Adipose tissue (tissue), 3 donors: ENCODE results near the gene FUT8. TPM values are rescaled to one million over a fixed set of nuclear protein-coding genes. Genes with fewer than 3 reads are reported as not detected.

Source experiments
- H3K27ac ChIP-seq: one replicate; pipeline ENCODE4 v1.5.1; 2013; ENCODE audit warnings: low read depth, low read length
- WGBS, 3 donors: extraction: QIAGEN DNeasy Blood & Tissue Kit; methylation state at CpG; one replicate each; pipeline ENCODE4 v1.1.7; 2013; 5-methylcytosine and 5-hydroxymethylcytosine counted together
- polyA plus RNA-seq, 3 donors: library from polyadenylated mRNA; stranded (reverse); fragments of 200-250 nt; gene quantifications; one replicate each; pipeline ENCODE4 v1.2.3, GENCODE V29; 2013
- donor health status: healthy with polysubstance abuse.
- donor health status: Bipolar disorder and iron deficiency.
- donor health status: healthy.

Gene FUT8
- polyA plus RNA-seq, 3 donors: 10.7 to 14.7 (median 11.4) TPM

DNA sequence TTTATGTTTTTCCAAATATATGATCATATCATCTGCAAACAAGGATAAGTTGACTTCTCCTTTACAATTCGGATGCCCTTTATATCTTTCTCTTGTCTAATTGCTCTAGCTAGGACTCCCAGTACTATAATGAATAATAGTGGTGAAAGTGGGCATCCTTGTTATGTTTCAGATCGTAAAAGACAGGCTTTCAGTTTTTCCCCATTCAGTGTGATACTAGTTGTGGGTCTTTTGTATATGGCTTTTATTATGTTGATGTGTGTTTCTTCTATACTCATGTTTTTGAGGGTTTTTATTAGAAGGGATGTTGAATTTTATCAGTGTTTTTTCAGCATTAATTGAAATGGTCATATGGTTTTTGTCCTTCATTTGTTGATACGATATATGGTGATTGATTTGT is 97.3 kb downstream of the FUT8 start:
- no peak overlapping the region for H3K27ac ChIP-seq
- 90 to 98% (median 96%) methylated on average over 3 of the region's 3 CpGs for WGBS, 3 donors

DNA sequence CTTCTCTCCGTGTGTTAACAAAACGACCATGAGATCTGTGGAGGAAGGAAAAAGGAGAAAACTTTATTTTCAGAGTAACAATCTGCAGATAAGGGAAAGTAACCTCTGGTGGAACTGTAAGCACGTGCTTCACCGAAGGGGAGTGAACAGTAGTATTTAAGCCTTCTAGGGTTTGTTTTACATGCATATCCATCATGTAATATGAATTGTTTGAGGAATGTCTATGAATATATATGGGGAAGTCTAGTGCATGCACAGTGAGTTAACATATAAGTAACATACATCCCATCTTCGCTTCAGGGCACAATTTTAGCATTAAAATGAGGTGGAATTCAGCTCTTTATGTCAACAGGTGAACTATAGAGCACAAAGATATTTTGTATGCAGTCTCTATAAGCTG is 101.1 kb downstream of the FUT8 start:
- 58 to 95% (median 92%) methylated on average over 5 of the region's 5 CpGs for WGBS, 3 donors
- H3K27ac ChIP-seq: no peak overlapping the region

DNA sequence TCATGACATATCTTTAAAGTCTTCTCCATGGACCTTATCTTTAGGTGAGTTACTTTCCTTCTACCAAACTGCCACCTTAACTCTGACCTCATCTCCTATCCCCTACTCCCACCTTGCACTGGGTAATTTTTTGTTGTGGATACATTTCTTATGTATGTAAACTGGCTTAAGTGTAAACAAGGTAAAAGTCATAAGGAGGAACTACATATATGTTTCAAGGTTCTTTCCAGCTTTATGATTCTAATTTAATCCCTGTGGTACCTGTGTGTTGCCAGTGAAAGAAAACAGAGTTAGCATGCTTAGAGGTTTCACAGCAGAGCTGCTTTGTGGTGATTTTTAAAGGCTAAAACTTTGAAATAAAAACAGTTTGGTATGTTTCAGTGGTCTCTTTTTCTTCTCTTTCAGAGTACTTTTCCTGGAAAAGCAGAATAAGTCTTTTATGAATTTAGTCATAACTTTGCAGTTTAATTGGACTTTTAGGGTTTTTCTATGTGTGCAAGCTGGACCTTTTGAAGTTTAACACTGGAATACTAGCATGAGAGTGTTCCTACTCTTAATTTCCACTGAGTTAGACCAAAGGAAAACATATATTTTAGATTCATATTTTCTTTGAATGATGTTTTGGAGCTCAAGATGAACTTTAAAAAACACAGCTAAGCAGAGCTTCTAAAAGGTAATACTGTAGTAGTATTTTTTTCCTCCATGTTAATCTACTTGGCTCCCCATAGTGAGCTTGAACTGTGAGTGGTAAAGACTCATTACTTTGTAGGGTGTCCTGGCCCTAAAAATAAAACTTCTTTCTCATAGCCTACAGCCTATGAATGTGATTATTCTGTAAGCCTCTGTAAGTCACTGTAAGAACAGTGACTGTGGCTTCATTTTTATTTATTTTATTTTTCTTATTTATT is 105.4 kb downstream of the FUT8 start:
- H3K27ac ChIP-seq: no peak overlapping the region

DNA sequence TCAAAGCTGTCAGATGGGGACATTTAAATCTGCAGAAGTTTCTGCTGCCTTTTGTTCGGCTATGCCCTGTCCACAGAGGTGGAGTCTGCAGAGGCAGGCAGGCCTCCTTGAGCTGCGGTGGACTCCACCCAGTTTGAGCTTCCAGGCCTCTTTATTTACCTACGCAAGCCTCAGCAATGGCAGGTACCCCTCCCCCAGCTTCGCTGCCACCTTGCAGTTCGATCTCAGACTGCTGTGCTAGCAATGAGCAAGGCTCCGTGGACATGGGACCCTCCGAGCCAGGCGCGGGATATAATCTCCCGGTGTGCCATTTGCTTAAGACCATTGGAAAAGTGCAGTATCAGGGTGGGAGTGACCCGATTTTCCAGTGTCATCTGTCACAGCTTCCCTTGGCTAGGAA is 115.5 kb downstream of the FUT8 start:
- WGBS, 3 donors: 97 to 98% (median 97%) methylated on average over 11 of the region's 11 CpGs

DNA sequence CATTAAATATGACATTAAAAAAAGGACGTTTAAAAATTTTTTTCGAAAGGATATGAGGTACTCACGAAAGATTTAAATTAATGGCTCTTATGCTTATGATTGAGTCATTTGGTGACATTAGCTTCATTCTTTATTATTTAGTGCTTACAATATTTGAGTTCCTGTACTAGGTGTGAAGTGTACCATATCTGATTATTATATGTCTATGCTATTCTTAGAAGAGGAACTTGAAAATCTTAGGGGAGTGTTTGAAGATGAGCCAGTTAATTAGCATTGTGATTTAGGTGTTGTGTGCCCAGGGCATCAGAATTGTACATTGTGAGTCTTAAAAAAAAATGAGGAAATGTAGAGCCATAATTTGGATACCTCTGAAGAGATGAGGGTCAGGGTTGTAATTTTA is 118.6 kb downstream of the FUT8 start:
- WGBS, 3 donors: 92 to 94% (median 92%) methylated on average over 3 of the region's 3 CpGs
- H3K27ac ChIP-seq: no peak overlapping the region

More for the DNA sequence above, 115.5 kb downstream of the FUT8 start:
- no peak overlapping the region for H3K27ac ChIP-seq

DNA sequence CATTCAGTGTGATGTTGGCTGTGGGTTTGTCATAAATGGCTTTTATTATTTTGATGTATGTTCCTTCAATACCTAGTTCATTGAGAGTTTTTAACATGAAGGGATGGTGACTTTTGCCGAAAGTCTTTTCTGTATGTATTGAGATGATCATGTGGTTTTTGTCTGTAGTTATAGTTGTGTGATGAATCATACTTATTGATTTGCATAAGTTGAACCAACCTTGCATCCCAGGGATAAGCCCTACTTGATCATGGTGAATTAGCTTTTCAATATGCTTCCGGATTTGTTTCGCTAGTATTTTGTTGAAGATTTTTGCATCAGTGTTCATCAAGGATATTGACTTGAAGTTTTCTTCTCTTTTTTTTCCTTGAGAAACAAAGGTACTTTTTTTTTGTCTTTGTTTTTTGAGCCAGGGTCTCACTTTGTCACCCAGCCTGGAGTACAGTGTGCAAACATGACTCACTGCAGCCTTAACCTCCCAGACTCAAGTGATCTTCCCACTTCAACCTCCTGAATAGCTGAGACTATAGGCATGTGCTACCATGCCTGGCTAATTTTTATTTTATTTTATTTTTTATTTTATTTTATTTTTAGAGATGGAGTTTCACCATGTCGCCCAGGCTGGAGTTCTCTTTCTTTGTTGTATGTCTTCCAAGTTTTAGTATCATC is 121.3 kb downstream of the FUT8 start:
- H3K27ac ChIP-seq: no peak overlapping the region
- 97 to 99% (median 98%) methylated on average over 4 of the region's 4 CpGs for WGBS, 3 donors

DNA sequence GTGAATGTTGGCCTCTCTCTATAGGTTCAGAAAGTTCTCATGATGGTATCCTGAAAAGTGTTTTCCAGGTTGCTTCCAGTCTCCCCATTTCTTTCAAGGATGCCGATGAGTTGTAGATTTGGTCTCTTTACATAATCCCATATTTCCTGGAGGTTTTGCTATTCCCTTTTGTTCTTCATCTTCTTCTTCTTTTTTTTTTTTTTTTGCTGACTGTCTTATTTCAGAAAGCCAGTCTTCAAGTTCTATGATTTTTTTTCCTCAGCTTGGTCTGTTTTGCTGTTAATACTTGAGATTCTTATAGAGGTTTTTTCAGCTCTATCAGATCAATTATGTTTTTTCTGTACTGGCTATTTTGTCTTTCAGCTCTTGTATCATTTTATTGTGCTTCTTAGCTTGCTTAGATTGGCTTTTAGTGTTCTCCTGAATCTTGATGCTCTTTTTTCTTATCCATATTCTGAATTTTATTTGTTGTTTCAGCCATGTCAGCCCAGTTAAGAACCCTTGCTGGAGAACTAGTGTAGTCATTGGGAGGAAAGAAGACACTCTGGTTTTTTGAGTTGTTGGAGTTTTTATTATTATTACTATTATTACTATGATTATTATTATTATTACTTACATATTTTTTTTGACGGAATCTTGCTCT is 124.4 kb downstream of the FUT8 start:
- 95 to 99% (median 98%) methylated on average over 2 of the region's 2 CpGs for WGBS, 3 donors
- no peak overlapping the region for H3K27ac ChIP-seq

DNA sequence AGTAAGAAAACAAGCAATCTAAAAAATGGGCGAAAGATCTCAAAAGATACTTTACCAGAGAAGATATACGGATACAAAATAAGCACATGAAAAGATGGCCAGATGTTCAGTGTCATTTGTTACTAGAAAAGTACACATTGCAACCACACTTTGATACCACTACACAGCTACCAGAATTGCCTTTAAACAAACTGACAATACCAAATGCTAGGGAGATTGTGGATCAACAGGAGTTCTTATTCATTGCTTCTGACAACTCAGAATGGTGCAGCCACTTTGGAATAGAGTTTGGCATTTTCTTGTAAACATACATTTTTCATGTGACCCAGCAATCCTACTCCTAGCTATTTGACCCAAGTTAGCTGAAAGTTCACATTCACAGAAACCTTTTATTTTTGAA is 136.3 kb downstream of the FUT8 start:
- WGBS, 3 donors: 84 to 97% (median 89%) methylated on average over 2 of the region's 2 CpGs
- no peak overlapping the region for H3K27ac ChIP-seq

DNA sequence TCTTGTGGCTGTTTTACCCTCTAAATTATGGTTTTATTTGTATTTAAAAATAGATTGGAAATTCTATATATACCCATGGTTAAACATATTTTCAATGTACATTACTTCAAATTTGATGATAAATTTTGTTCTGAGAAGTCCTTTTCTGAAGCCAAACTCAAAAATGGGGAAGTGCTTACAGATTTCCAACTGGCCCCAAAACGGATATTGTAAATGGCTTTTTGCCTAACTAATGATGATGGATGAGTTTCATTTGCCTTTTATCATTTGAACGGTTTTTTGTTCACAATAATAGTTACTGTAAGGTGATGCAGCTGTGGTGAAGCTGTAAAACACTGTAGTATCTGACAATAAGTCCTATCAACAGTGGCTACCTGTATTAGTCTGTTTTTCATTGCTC is 136.9 kb downstream of the FUT8 start:
- H3K27ac ChIP-seq: no peak overlapping the region
- WGBS, 3 donors: 55 to 64% (median 64%) methylated on average over 2 of the region's 2 CpGs

DNA sequence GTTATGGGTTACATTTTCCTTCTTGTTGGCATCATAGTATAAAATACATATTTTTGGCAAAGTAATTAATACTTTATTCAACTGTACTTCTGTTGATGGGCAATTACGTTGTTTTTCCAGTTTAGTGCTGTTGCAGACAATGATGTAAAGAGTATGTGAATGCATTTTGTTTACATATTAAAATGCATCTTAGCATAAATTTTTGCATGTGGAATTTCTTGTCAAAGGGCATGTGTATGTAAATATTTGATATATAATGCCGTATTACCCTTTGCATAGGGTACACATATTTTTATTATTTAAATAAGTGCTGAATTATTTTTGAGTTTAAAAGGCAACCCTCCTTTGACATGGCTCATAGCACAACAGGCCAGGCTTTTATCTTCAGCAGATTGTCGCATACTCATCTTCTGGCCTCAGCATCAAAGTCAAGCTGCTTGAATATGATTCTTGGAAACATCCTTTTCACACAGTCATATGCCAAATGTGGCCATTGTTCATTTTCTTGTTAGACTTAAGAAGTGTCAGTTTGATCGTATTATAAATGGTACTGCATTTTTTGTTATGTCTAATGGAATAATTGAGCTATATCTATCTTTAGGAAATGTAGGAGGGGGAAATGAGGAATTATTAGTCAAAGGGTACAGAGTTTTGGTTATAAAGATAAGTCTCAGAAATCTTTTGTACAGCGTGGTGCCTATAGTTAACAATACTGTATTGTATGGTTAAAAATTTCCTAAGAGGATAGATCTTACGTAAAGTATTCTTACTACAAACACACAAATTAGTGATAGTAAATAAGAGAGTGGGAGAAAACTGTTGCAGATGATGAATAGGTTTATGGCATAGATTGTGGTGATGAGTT is 138.5 kb downstream of the FUT8 start:
- WGBS, 3 donors: 91 to 94% (median 93%) methylated on average over 6 of the region's 6 CpGs

DNA sequence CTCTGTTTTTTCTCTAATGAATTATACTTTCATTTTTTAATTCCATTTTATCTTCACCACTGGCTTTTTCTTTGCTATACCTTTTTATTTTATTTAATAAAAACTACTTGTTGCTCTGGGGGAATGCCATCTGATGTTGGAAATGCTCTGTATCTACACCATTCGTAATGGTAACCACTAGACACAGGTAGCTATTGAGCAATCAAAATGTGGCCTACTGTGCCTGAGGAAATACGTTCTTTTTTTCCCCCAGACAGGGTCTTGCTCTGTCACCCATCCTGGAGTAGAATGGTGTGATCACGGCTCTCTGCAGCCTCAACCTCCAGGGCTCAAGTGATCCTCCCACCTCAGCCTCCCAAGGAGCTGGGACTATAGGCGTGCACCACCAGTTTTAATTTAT is 140.2 kb downstream of the FUT8 start:
- no peak overlapping the region for H3K27ac ChIP-seq
- 86 to 93% (median 90%) methylated on average over 4 of the region's 4 CpGs for WGBS, 3 donors

More for the DNA sequence above, 138.5 kb downstream of the FUT8 start:
- H3K27ac ChIP-seq: no peak overlapping the region

DNA sequence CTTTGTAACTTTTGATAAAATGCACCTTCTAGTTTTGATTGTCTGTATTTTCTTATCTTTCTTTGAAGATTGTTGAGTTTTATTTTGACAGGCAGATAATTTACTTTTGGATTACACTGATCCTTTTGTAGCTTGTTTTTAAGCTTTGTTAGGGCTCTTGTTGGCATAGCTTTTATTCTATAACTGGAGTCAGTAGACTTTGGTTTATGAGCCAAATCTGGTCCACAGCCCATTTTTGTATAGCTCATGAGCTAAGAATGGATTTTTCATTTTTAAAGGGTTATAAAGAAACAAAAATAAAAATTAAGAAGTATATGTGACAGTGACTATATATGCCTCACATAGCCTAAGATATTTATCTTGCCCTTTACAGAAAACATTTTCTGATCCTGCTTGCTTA is 142.3 kb downstream of the FUT8 start:
- no peak overlapping the region for H3K27ac ChIP-seq

DNA sequence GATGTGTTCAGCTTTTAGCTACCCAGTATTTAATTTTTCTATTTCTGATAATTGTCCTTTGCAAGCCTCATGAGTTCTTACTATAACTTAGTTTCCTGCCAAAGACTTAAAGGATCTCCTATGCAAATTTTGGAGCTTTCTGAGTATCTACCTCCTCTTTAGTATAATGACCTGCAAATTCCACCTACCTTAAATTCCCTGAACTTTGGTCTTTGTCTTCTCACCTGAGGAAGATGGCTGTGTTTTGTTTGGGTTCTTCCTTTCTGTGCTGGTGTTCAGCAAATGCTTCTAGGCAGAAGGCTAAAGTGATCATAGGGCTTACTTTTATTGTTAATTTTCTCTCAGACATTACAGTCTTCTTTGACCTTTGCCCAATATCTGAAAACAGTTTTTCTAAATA is 142.8 kb downstream of the FUT8 start:
- no peak overlapping the region for H3K27ac ChIP-seq

DNA sequence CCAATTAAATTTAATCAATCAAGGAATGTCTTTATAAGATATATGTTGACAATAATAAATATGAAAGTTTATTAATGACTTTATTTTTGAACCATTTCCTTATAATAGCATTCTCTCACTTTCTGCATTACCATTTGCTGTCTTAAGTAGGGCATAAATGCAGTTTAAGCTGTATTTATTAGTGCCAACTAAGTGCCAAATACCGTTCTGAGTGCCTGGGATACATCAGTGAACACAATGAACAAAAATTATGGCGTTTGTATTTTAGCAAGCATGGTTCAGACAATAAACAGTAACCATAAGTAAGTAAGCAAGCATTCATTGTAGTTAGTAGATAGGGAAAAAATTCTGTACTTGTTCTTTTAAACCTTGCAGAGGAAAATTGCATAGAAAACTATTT is 145.8 kb downstream of the FUT8 start:
- WGBS, 3 donors: 79 to 87% (median 82%) methylated on average over 2 of the region's 2 CpGs
- H3K27ac ChIP-seq: no peak overlapping the region

DNA sequence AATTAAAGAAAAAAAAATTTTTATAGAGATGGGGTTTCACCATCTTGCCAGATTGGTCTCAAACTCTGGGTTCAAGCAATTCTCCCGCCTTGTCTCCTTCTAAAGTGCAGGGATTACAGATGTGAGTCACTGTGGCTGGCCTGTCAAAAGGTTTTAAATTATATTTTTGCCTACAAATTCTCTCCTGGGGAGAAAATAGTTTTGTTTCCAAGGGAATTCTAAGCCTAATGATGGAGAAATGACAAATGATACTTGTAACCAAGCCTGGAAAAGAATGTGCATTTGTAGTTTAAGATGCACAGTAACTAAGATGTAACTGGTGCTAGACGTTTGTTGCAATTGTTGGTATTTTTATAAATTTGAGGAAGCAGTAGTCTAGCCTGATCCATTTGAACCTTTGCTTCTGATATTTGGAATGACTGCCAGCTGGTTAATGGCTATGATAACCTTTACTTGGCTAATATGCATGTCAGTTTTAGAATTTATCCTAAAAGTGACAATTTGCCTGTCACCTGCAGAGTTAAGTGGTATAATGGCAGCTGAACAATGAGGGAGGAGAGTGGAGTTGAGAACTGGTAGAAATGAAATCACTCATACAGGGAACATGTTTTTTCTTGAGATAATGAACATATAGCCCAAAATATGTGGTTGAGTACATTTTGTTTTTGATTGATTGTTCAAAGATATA is 148.0 kb downstream of the FUT8 start:
- 60 to 67% (median 65%) methylated on average over 2 of the region's 2 CpGs for WGBS, 3 donors
- no peak overlapping the region for H3K27ac ChIP-seq

DNA sequence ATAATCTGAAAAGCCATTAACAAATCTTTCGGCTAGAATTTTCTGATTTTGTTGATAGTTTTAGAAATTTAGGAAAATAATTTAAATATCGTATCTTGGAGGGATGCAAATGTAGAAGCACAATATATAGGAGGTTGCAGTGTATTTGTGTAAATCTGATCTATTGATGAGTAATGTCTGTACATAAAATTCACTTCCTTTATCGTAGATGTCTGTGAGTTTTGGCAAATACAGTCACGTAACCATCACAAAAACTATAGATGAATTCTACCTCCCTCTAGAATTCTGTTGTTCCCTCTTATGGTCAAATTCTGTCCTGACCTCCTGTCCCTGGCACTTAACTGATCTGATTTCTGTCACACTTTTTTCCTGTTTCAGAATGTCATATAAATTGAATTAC is 151.8 kb downstream of the FUT8 start:
- H3K27ac ChIP-seq: no peak overlapping the region
- WGBS, 3 donors: 95 to 98% (median 97%) methylated on average over 4 of the region's 4 CpGs

DNA sequence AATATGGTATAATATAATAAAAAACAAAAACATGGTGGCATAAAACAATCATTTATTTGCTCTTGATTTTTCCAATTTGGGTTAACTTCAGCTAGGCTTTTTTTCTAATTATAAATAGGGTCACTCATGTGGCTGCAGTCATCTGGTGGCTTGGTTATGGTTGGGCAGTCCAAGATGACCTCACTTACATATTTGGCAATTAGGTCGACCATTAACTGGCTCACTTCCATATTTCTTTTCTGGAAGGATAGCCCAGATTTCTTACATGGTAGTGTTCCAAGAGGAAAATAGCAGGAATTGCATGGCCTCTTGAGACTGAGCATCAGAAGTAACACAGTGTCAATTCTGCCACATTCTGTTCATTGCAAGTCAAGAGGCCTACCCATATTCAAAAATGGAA is 153.4 kb downstream of the FUT8 start:
- no peak overlapping the region for H3K27ac ChIP-seq
- 44 to 81% (median 55%) methylated on average over 1 of the region's 1 CpG for WGBS, 3 donors

DNA sequence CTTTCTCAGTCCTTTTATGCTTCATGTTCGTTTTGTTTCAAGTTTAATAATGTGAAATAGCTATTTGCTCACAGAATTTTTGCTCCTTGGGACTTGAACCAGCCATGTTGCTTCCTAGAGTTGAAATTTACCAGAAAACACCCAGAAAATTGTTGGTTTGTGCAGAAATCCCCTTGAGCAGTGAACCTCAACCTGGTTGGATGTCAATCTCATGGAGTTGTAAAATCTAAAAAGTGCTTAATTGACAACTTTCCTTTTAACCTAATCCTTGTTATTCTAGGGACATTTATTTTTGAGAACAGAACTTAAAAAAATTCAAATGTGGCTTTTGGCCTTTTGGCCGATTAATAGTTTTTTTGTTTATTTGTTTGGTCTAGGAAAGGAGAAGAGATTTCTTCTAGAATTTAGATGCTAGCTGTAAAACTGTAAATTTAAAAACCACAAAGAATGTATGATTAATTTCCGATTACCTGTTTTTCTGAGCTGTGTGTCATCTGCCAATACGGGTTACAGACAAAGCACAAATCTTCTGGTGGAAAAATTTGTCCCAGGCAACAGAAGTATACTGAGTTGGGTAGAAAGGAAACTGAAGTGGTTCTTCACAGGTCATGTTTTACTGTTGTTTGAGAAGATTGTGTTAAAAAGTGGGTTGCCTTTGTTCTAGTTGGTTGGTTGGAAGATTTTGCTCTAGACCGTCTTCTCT is 154.4 kb downstream of the FUT8 start:
- WGBS, 3 donors: 88 to 96% (median 92%) methylated on average over 5 of the region's 5 CpGs

More for the DNA sequence above, 154.4 kb downstream of the FUT8 start:
- H3K27ac ChIP-seq: no peak overlapping the region
